Measurements from ENCODE around the gene TRAP1.

- TF ChIP-seq POLR2A (IDR thresholded peaks at IDR 0.05) (no peak), CTCF (IDR thresholded peaks at IDR 0.05 in 8 of 11, conservative IDR thresholded peaks at IDR 0.05 in 3 of 11) (no peak)
Observed at GRCh38 chr16:3643095-3643730, 74.1 kb downstream of the TRAP1 start.
